GM19193 (cell line): ENCODE measurements around the gene KMT2E.

Experiments
- POLR2A ChIP-seq: IDR thresholded peaks from 4 replicates; pipeline ENCODE4 v1.6.1; 2011; ENCODE audit not compliant: insufficient read depth, insufficient read length; ENCODE audit errors: extremely low read depth

Gene KMT2E

DNA sequence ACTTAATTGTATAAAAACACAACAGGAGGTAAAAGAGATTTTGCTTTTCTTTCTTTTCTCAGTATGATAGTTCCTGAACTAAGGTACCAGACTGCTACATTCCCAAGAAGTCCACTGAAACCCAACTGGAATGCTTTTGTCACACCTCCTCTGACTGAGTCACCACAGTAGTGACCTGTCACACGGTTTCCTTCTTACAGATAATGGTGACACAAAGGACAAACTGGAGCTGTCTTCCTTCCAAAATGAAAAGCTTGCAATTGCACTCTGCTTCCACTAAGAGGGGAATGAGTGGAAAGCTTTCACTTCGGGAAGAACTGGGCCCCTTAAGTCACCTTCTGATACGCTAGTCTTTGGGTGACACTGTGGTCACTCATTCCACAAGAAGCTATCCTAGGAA, 122.2 kb downstream of the KMT2E start:
- no peak for TF ChIP-seq POLR2A

DNA sequence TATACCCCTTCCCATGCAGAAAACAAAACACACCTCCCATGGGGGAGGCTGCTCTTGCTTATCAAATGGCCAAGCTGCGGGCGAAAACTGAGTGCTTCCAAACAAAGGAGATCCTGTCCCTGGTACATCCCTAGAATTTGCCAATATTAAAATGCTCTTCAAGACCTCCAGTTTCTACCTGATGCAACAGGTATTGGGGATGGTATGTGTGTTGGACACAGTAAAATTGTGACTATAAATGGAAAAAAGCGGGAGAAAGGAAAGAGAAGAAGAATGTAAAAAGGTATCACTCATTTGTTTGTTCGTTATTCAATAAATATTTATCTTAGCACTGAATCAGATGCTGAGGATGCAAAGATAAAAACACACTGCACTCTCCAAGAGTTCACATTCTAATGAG, 123.9 kb downstream of the KMT2E start:
- no peak for TF ChIP-seq POLR2A

DNA sequence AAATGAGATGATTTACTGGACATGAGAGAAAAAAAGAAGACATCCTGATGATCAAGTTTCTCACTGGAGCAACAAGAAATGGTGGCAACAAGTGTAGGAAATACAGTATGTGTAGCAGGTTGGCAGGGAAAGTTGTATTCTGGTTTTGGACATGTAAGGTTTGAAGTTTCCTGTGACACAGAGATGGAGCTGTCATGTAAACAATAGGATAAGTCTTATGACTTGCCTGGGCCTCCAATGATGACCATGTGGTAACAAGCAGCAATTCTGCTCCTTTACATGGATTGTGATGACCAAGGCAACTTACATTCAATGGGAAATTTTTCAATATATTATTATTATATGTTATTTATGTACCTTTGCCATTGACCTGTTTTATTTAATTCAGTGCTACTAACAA, 125.4 kb downstream of the KMT2E start:
- TF ChIP-seq POLR2A: no peak

DNA sequence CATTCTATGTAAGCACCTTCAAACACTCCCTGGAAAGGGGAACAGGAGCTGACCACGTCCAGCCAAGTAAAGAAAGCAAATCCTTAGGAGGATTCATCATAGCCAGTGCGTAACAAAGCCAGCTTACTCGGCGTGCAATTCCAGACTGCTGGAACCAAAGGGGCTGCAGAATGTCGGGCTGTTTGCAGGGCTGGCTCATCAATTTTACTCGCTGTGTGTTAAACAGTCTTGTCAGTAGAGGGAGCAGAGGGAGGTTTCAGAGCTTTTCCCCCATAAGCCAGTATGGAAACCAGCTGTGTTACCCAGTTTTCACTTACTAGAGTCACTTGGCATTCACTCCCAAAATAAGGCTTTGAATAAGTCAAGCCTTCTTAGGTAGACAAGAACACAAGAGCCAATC, 127.1 kb downstream of the KMT2E start:
- no peak for TF ChIP-seq POLR2A

DNA sequence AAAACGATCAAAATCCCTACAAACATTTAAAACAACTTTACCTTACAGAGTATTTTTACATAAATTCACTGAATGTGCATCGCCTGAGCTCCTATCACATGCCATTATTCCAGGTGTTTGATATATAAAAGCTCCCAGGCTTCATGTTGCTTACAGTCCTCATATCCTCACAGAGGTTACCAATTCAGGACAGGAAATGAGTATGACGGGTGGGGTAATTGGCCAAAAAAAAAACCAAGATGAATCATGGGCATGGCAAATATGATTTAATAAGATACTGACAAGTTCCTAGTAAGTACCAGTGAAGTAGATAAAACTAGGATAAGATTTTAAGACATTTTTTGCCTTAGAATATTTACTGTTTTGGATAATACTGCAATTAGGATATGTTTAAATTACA, 135.8 kb downstream of the KMT2E start:
- no peak for TF ChIP-seq POLR2A

DNA sequence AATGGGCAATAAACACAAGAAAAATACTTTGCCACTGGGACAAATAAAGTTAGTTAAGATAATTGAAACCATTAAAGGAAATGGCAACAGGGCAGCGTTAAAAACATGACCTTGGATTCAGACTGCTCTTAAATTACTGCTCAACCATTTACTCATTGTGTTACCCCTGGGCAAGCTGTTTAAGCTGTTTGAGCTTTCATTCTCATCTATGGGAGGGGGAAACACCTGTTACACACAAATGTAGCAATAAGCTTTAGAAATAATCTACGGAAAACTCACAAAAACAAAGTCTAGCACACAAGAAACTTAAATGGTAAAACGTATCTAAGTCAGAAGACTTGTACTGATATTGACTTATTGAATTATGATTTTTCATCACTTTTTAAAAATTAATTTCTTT, 137.1 kb downstream of the KMT2E start:
- TF ChIP-seq POLR2A: no peak

DNA sequence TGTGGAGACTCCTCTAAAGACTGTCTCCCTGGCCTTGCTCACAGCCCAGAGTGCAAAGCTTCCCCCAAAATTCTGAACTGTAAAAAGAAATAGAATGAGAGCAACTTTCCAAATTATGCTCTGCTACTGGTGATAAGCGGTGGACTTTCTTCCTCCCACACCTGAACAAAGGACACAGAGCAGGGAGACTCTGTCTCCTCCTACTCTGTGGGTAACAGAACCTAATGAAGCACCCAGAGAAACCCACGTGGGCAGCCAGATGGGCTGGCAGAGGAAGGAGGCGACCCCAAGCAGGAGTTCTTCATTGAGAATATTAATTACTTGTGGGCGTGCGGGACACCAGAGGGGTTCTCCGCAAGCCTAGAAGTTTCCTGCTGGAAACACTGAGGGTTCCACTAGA, 139.5 kb downstream of the KMT2E start:
- no peak for TF ChIP-seq POLR2A

DNA sequence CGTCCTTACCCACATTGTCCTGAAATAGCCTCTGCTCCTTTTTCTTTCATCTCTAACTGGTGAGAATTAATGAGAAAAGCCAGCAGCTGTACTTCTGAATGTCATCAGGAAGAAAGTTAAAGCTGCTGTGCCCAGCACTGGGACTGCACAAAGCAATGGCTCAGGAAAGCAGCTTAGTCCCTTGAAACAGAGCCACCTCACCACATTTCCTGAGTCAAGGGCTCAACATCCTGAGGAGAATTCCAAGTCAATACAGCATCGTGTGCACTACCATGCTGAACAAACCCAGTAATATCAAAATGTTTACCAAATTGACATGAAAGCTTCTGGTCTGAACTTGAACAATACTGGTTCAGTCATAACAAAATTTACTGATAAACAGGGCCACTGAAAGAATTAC, 140.1 kb downstream of the KMT2E start:
- no peak for TF ChIP-seq POLR2A

DNA sequence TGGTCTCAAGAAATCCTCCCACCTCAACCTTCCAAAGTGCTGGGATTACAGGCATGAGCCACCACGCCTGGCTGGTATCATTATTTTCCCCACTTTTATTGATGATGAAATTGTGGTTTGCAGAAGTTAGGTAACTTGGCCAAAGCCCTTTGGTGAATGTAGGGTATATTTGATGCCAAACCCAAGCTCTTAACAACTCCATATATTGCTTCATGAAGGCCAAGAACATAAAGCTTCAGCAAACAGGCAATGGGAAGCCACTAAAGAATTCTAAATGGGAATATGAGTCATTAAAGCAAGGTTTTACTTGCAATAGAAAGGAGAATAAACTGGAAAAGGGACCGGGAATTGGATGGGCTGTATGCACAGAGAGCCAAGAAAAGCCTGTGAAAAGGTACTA, 142.7 kb downstream of the KMT2E start:
- TF ChIP-seq POLR2A: no peak

DNA sequence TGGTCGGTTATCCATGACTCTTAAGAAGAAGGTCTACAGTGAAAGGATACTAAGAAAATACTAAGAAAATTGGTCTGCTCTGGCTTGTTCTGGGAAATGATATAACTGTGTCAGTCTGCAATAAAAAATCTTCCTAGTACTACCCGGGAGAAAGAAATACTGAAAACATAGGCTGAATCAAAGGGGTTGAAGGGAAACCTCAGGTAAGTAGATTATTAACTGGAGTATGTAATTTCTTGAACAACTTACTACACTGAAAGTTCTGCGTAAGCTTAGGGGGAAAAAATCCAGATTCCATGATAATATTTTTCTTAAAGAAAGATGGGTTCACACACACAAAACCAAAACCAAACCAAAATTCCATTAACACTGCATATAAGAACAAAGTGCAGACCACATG, 143.3 kb downstream of the KMT2E start:
- no peak for TF ChIP-seq POLR2A

DNA sequence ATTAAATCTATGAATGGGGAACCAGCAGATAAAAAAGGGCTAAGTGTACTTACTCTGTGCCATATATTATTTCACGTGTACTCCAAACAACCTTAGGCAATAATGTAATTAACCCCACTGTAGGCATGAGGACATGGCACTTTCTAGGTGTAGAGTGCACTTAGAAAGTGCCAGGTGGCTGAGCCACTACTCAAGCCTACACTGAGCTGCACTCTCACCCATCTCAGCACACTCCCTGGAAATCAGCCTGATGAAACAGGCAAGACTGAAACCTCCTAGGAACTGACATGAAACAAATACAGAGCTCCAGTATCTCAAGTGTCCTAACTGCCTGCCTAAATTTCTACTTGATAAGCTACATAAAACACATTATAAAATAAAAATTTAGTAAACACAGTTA, 147.4 kb downstream of the KMT2E start:
- TF ChIP-seq POLR2A: no peak
